Measurements from ENCODE around the gene TMEM192. TPM values are rescaled to one million over a fixed set of nuclear protein-coding genes. Genes with fewer than 3 reads are reported as not detected.

The TMEM192 gene
- total and polyA plus RNA-seq, 2 of the 13 experiments (the other 11 are each of a cell fraction or from before 2014, with no cell fraction given) = 19.8 to 19.9 TPM

DNA sequence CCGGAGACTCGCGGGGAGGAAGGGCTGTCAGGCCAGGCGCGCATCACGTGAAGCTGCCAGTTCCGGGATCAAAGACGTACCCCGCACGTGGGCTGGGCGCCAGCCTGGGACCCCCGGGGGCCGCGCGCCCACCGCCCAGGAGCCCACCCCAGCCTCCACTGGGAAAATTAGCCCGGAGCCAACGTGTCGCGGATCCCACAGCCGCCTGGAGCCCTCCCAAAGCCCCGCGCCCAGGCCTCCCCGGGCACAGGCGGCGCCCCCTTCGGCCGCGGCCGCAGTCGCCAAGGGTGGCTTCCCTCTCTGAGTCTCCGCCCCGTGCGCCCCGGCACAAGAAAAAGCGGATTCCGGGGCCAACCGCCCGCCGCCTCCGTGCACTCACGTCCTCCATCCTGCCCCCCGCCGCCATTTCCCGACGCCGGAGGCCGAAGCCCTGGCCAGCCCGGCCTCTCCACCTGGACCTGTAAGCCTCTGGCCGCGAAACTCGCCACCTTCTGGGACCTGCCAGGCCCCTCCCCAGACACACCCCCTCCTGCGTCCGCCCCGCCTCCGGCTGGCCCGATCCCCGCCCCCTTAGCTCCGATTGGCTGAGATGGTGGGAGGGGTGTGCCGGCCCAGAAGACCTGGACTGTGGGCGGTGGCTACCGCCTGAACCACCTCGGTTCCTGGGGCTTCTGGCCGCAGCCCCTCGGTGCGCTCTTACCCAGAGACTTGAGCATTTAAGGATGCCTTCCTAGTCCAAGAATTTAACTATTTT is at the start of gene TMEM192 (continued):
- no peak; the same call in 1 of the 2 replicates for TF ChIP-seq PATZ1 (CRISPR knock-in tag; IDR thresholded peaks at IDR 0.05)
- TF ChIP-seq CSRNP1 (CRISPR knock-in tag; IDR thresholded peaks at IDR 0.05) = peak; percentile 62; the same call in 1 of the 2 replicates
- TF ChIP-seq, protein P1, sequence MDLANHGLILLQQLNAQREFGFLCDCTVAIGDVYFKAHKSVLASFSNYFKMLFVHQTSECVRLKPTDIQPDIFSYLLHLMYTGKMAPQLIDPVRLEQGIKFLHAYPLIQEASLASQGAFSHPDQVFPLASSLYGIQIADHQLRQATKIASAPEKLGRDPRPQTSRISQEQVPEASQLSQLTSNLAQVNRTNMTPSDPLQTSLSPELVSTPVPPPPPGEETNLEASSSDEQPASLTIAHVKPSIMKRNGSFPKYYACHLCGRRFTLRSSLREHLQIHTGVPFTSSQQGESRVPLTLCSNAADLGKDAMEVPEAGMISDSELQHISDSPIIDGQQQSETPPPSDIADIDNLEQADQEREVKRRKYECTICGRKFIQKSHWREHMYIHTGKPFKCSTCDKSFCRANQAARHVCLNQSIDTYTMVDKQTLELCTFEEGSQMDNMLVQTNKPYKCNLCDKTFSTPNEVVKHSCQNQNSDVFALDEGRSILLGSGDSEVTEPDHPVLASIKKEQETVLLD (CRISPR knock-in tag; IDR thresholded peaks at IDR 0.05; ENCODE audit: low read depth) = 0 out of 2 replicates have a peak, but pooled peaks have one; percentile 37
- TF ChIP-seq, protein P2, sequence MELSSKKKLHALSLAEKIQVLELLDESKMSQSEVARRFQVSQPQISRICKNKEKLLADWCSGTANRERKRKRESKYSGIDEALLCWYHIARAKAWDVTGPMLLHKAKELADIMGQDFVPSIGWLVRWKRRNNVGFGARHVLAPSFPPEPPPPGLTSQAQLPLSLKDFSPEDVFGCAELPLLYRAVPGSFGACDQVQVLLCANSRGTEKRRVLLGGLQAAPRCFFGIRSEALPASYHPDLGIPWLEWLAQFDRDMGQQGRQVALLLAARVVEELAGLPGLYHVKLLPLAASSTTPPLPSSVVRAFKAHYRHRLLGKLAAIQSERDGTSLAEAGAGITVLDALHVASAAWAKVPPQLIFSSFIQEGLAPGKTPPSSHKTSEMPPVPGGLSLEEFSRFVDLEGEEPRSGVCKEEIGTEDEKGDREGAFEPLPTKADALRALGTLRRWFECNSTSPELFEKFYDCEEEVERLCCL (CRISPR knock-in tag; IDR thresholded peaks at IDR 0.05; ENCODE audit: borderline replicate concordance) = no peak
- peak; percentile 48; the same call in 1 of the 2 replicates for TF ChIP-seq HOXA3 (CRISPR knock-in tag; IDR thresholded peaks at IDR 0.05)
- TF ChIP-seq HOXA5 (CRISPR knock-in tag; IDR thresholded peaks at IDR 0.05) = peak; percentile 16; the same call in 1 of the 2 replicates
- TF ChIP-seq SNAPC4 (CRISPR knock-in tag; IDR thresholded peaks at IDR 0.05) = peak; percentile 55; the same call in 1 of the 2 replicates
- TF ChIP-seq, protein P3, sequence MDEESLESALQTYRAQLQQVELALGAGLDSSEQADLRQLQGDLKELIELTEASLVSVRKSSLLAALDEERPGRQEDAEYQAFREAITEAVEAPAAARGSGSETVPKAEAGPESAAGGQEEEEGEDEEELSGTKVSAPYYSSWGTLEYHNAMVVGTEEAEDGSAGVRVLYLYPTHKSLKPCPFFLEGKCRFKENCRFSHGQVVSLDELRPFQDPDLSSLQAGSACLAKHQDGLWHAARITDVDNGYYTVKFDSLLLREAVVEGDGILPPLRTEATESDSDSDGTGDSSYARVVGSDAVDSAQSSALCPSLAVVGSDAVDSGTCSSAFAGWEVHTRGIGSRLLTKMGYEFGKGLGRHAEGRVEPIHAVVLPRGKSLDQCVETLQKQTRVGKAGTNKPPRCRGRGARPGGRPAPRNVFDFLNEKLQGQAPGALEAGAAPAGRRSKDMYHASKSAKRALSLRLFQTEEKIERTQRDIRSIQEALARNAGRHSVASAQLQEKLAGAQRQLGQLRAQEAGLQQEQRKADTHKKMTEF (CRISPR knock-in tag; IDR thresholded peaks at IDR 0.05) = 0 out of 2 replicates have a peak, but pooled peaks have one; percentile 64
- TF ChIP-seq CC2D1A (CRISPR knock-in tag; IDR thresholded peaks at IDR 0.05) = no peak
- peak; percentile 20; the same call in 1 of the 2 replicates for TF ChIP-seq ZNF556 (CRISPR knock-in tag; IDR thresholded peaks at IDR 0.05; ENCODE audit: borderline replicate concordance)
- no peak for TF ChIP-seq U2AF1 (optimal IDR thresholded peaks at IDR 0.05; ENCODE audit: low read depth, low read length)
- no peak for TF ChIP-seq FOXM1 (CRISPR knock-in tag; IDR thresholded peaks at IDR 0.05)
- peak; percentile 12; the same call in 1 of the 2 replicates for TF ChIP-seq MIER3 (CRISPR knock-in tag; IDR thresholded peaks at IDR 0.05; ENCODE audit: borderline replicate concordance)
- TF ChIP-seq FOXA3 (CRISPR knock-in tag; IDR thresholded peaks at IDR 0.05) = no peak; the same call in 1 of the 2 replicates

Measured in HepG2 (cell line).